ENCODE measurements around the gene ZNF813.
"Not testable (repeated sequence)": the region's sequence is repeated elsewhere in the genome, so short reads cannot be mapped to it uniquely, and the experiment has no call there.

Gene ZNF813

DNA sequence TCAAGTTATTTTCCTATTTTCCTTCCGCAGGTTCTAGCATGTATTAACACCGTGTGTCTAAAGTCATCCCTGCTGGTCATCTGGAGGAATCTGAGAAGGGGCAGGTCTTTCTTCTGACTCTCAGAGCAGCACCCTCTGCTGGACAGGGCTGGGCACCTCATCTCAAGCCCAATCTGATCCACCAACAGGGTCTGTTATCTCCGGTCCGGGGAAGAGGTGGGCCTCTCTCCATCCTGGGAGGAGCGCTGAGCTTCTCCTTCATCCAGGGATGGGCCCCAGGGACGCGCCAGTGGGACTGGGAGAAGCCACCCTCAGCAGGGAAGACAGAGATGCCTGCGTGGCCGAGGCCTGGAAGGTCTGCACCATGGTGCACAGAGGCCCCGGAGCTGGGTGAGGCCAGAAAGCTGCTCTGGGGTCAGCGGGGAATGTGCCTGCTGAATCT lies 44.4 kb downstream of the ZNF813 start:
- peak overlapping the region; percentile 7; the same call in 1 of the 2 replicates for H3K27ac ChIP-seq
- TF ChIP-seq, protein P1, sequence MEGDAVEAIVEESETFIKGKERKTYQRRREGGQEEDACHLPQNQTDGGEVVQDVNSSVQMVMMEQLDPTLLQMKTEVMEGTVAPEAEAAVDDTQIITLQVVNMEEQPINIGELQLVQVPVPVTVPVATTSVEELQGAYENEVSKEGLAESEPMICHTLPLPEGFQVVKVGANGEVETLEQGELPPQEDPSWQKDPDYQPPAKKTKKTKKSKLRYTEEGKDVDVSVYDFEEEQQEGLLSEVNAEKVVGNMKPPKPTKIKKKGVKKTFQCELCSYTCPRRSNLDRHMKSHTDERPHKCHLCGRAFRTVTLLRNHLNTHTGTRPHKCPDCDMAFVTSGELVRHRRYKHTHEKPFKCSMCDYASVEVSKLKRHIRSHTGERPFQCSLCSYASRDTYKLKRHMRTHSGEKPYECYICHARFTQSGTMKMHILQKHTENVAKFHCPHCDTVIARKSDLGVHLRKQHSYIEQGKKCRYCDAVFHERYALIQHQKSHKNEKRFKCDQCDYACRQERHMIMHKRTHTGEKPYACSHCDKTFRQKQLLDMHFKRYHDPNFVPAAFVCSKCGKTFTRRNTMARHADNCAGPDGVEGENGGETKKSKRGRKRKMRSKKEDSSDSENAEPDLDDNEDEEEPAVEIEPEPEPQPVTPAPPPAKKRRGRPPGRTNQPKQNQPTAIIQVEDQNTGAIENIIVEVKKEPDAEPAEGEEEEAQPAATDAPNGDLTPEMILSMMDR (conservative IDR thresholded peaks at IDR 0.05): peak; percentile 97

DNA sequence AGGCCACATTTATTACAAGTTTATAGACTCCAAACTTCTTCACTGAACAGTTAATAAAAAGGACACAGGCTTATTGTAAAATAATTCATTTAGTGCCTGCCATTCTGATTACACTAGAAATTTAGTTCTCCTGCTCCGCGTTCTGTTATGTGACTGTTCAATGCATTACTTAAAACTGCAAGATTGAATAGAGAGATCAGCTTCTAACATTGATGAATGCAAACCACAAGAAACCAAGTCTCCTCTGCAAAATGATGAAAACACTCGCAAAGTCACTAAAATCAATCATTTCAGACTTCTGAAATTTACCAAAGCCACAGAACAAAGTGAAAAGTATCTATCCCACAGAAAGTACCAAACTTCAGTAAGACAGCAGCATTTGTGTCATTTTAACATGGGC lies 47.5 kb downstream of the ZNF813 start:
- H3K27ac ChIP-seq: not testable (repeated sequence)

DNA sequence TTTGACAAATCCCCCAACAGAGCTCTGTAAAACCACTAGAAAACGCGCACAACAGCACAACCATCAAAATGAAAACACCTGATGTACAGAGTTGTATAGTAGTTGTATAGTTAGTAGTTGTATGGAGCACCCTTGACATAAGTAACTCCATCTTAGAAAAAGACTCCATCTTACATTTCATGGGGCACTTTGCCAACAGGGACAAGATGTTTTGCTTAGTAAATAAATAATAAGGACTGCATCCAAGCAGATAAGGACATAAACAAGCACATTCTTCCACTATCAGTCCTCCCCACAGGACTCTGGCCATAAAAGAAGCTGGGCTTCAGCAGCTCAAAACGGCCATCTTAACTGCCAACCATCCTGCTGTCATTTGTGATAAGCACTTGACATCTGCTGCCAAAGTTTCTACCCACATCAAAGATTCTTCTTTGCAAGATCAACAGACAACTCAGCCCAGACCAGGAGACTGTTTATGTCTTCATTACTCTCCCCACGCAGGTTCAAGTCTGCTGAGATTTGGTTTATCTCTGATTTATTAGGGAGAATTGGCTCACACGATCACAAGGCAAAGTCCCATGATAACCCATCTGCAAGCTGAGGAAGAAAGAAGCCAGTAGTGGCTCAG lies 49.7 kb downstream of the ZNF813 start:
- TF ChIP-seq, protein P1 (conservative IDR thresholded peaks at IDR 0.05): no peak
- peak overlapping the region; percentile 100 for H3K27ac ChIP-seq

GRCh38 chr19:53518121-53518520 lies 50.6 kb downstream of the ZNF813 start:
- TF ChIP-seq, protein P1 (conservative IDR thresholded peaks at IDR 0.05): no peak
- H3K27ac ChIP-seq: peak overlapping the region; percentile 100

DNA sequence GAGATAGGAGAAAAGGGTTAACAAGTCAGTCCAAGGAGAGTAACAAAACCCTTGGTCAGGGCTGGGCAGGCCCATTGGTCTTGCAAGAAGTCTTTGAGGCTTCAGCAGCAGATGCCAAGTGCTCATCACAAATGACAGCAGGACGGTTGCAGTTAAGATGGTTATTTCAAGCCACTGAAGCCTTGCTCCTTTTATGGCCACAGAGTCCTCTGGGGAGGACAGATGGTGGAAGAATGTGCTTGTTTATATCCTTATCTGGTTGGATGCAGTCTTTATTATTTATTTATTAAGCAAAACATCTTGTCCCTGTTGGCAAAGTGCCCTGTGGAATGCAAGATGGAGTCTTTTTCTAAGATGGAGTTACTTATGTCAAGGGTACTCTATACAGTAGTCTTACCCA lies 51.2 kb downstream of the ZNF813 start:
- TF ChIP-seq, protein P1 (conservative IDR thresholded peaks at IDR 0.05): no peak
- H3K27ac ChIP-seq: peak overlapping the region; percentile 100

GRCh38 chr19:53519446-53519845 lies 51.9 kb downstream of the ZNF813 start:
- peak overlapping the region; percentile 100 for H3K27ac ChIP-seq
- TF ChIP-seq, protein P1 (conservative IDR thresholded peaks at IDR 0.05): no peak

- H3K27ac ChIP-seq: peak overlapping the region; percentile 100
Observed at GRCh38 chr19:53520163-53520546, 52.6 kb downstream of the ZNF813 start.

More at GRCh38 chr19:53520163-53520546, 52.6 kb downstream of the ZNF813 start:
- TF ChIP-seq, protein P1 (conservative IDR thresholded peaks at IDR 0.05): no peak

All from VCaP (cell line).